GF-D8 (cell line): ENCODE data around the gene PRDM10.
"Not testable (repeated sequence)": the region's sequence is repeated elsewhere in the genome, so short reads cannot be mapped to it uniquely, and the experiment has no call there.

ENCODE experiments used
- DNase-seq: peaks from one replicate; lab custom pipeline; 2025; lab: John Stamatoyannopoulos, UW

PRDM10 gene

GRCh38 chr11:129974672-129975071 is 28.0 kb downstream of the PRDM10 start:
- no peak for DNase-seq

GRCh38 chr11:129974237-129974636 is 28.4 kb downstream of the PRDM10 start:
- DNase-seq = no peak

- no peak for DNase-seq
Observed at GRCh38 chr11:129973809-129974208, 28.8 kb downstream of the PRDM10 start.

GRCh38 chr11:129973068-129973467 is 29.6 kb downstream of the PRDM10 start:
- peak; percentile 90 for DNase-seq

GRCh38 chr11:129972611-129973010 is 30.0 kb downstream of the PRDM10 start:
- DNase-seq = no peak

- not testable (repeated sequence) for DNase-seq
Observed at GRCh38 chr11:129971856-129972255, 30.8 kb downstream of the PRDM10 start.

- DNase-seq = peak; percentile 61
Observed at GRCh38 chr11:129969920-129970319, 32.7 kb downstream of the PRDM10 start.

GRCh38 chr11:129968591-129969419 is 33.8 kb downstream of the PRDM10 start:
- peak; percentile 90 for DNase-seq

GRCh38 chr11:129967996-129968395 is 34.6 kb downstream of the PRDM10 start:
- no peak for DNase-seq

- DNase-seq = no peak
Observed at GRCh38 chr11:129965248-129965647, 37.4 kb downstream of the PRDM10 start.

GRCh38 chr11:129960216-129961214 is 42.1 kb downstream of the PRDM10 start:
- DNase-seq = no peak

GRCh38 chr11:129959687-129960086 is 42.9 kb downstream of the PRDM10 start:
- DNase-seq = no peak

- no peak for DNase-seq
Observed at GRCh38 chr11:129955282-129955681, 47.4 kb downstream of the PRDM10 start.

- DNase-seq = not testable (repeated sequence)
Observed at GRCh38 chr11:129954703-129955102, 47.9 kb downstream of the PRDM10 start.

GRCh38 chr11:129951866-129952262 is 50.8 kb downstream of the PRDM10 start:
- DNase-seq = no peak

- DNase-seq = no peak
Observed at GRCh38 chr11:129951201-129951865, 51.3 kb downstream of the PRDM10 start.

- peak; percentile 100 for DNase-seq
Observed at GRCh38 chr11:129950101-129951091, 52.2 kb downstream of the PRDM10 start.

GRCh38 chr11:129948926-129949466 is 53.6 kb downstream of the PRDM10 start:
- no peak for DNase-seq

GRCh38 chr11:129947474-129947873 is 55.2 kb downstream of the PRDM10 start:
- DNase-seq = no peak

GRCh38 chr11:129946965-129947364 is 55.7 kb downstream of the PRDM10 start:
- DNase-seq = no peak

GRCh38 chr11:129946256-129946655 is 56.4 kb downstream of the PRDM10 start:
- peak; percentile 40 for DNase-seq
